ENCODE data around the gene SPINT2.
"Not testable (repeated sequence)": the region's sequence is repeated elsewhere in the genome, so short reads cannot be mapped to it uniquely, and the experiment has no call there.

SPINT2 gene

GRCh38 chr19:38243279-38243673 is 21.1 kb upstream of the SPINT2 start:
- DNase-seq (ENCODE audit: low read depth) = no peak

GRCh38 chr19:38245826-38246498 is 18.4 kb upstream of the SPINT2 start:
- no peak for DNase-seq (ENCODE audit: low read depth)

DNA sequence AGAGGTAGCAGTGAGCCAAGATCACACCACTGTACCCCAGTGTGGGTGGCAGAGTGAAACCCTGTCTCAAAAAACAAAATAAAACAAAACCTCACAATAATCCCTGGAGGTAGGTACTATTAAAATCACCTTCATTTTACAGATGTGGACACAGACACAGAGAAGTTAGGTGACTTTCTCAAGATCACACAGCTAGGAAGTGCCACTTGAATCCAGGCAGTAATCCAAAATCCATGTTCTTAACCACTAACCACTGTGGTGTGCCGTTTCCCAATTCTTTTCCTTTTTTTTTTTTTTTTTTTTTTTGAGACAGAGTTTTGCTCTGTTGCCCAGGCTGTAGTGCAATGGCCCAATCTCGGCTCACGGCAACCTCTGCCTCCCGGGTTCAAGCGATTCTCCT is 17.2 kb upstream of the SPINT2 start:
- DNase-seq (ENCODE audit: low read depth) = no peak

- no peak for DNase-seq (ENCODE audit: low read depth)
These were observed 16.6 kb upstream of the SPINT2 start for GRCh38 chr19:38247734-38248268.

- no peak for DNase-seq (ENCODE audit: low read depth)
These were observed 16.0 kb upstream of the SPINT2 start for GRCh38 chr19:38248421-38248820.

GRCh38 chr19:38250428-38250820 is 13.9 kb upstream of the SPINT2 start:
- no peak for DNase-seq (ENCODE audit: low read depth)

DNA sequence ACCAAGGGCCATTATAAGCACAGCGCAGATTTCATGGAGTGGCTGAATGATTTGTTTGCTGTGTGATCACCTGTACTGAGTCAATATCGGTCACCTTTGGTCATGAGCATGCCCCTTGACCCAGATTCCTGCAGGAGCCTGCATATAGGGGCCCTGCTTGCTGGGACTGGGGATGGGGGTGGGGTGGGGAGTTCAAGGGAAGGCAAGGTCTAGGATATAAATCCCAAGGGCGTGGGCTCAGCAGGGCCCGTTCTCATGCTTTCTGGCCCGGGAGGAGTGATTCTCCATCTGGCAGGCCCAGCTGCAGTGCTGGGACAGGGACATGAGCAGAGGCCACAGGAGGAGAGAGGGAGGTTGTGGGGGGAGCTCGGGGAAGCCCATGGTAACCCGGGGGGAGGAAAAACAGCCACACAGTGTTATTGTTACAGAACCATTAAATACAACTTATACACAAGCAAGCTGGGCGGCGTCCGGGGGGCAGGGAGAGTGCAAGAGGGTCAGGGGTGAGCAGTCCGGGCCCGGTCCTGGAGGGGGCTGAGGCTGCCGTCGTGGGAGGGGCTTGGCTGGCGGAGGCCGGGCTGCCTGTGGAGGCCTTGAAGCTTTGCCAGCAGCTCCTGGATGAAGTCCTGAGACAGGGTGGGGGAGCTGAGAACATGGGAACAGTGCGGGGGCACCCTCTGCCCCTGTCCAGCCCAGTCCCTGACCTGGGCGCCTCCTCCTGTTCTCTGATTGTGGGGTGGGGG is 13.4 kb upstream of the SPINT2 start:
- DNase-seq (ENCODE audit: low read depth) = no peak

- DNase-seq (ENCODE audit: low read depth) = no peak
These were observed 12.8 kb upstream of the SPINT2 start for GRCh38 chr19:38251564-38252051.

GRCh38 chr19:38252385-38252784 is 12.0 kb upstream of the SPINT2 start:
- no peak for DNase-seq (ENCODE audit: low read depth)

DNA sequence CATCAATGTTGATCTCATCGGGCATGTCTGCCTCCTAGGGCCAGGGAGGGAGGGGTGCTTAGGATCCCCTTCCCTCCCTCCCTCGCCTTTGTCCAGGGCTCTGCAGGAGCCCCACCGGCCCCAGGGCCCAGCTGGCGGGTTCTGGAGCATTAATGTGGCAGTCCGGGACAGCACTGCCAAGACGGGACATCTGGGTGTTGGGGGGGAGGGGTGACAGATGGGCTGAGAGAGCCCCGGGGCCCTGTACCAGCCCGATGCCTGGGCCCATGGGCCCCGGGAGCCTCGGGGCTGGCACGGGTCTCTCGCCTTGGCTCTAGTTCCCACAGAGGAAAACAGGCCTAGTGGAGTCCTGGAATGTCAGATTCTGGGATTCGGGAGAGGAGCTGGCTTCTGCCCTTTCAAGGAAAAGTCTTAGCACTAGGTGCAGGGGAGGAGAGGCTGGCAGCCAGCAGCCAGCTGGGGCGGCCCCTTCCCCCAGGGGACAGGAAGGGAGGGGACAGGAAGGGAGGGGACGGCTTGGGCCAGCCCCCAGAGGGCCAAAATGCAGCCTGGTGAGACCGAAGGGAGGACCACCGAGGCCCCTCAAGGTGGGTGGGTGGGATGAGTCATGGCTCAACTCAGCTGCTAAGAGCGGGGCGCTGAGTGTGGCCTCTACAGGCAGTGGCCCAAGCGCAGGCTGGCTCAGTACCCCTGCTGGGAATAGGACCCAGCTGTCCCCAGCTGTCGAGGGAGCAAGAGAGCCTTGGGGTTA is 11.3 kb upstream of the SPINT2 start:
- no peak for DNase-seq (ENCODE audit: low read depth)

GRCh38 chr19:38253788-38254187 is 10.6 kb upstream of the SPINT2 start:
- DNase-seq (ENCODE audit: low read depth) = no peak

DNA sequence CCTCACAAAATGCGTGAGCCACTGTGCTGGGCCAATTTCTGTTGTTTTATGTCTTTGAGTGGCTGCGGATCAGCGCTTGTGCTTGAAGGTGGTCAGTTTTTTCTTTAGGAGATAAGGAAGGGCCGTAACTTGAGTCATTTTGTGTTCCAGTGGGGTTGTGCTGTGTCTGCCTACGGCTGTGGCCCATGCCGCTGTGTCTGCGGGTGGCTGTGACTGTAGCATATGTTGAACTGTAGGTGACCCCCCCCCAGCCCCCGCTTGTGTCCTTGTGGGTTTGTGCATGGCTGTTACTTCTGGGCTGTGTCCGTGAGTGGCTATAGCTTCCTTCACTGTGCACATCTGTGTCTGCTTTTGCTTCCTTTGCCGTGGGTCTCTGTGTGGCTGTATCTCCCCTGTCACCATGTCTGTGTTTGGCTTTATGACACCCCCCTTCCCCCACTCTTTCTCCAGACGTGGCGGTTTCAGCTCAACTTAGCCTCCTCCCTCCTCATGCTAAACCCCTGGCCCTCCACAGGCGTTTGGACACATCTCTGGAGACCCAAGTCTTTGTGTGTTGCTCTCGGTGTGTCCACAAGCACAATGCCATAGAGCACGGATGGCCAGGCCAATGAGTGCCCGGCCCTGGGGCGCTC is 8.9 kb upstream of the SPINT2 start:
- DNase-seq (ENCODE audit: low read depth) = no peak

- not testable (repeated sequence) for DNase-seq (ENCODE audit: low read depth)
These were observed 2.4 kb upstream of the SPINT2 start for GRCh38 chr19:38261942-38262341.

DNA sequence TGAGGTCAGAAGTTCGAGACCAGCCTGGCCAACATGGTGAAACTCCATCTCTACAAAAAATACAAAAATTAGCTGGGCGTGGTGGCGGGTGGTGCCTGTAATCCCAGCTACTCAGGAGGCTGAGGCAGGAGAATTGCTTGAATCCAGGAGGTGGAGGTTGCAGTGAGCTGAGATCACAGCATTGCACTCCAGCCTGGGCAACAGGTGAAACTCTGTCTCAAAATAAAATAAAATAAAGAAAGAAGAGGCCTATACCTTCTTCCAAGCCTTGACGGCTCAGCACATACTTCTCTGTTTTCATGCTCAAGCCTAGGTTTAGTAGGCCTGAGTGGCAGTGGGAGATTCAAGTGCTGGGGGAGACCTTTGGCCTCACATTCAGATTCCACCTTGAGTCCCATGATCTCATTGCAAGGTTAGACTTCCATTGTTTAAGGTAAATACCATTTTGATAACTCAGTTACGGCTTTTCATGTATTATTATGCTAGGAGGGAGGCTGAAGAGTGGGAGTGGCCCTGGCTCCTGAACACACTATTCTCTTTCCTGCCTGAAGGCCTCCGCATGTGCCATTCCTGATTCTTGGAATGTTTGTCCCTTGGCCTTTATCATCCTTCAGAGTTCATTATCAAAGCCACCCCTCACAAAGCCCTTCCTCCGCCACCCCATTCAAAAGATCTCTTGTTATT is 1.6 kb upstream of the SPINT2 start:
- no peak for DNase-seq (ENCODE audit: low read depth)

- no peak for DNase-seq (ENCODE audit: low read depth)
These were observed 486 bp upstream of the SPINT2 start for GRCh38 chr19:38263689-38264485.

GRCh38 chr19:38265213-38265861 is 964 bp downstream of the SPINT2 start:
- DNase-seq (ENCODE audit: low read depth) = no peak

GRCh38 chr19:38265921-38266429 is 1.6 kb downstream of the SPINT2 start:
- no peak for DNase-seq (ENCODE audit: low read depth)

DNA sequence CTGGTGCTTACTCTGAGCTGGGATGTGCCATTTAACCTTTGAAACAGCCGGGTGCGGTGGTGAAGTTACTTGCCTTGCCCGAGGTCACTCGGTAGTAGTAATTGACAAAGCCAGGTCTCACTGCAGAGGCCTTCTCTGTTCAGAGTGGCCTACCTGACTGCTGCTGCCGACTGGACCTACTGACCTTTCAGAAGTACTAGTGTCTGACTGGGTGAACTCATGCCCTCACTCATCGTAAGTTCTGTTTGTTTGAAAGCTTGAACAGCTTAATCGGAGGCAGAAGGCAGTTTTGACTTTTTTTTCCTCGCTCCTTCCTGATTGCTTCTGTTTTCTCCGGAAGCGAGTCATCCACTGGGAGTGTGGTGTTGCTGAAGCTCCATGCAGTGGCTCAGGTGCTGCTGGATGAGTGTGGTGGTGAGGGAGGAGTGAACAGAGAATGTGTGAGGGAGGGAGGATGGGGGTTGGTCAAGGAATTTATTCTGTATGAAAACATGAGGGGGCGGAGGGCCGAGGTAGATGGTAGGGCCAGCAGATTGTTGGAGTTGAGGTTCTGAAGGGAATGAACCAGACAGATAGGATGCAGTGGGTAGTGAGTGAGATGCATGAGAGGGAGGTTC is 2.7 kb downstream of the SPINT2 start:
- no peak for DNase-seq (ENCODE audit: low read depth)

- no peak for DNase-seq (ENCODE audit: low read depth)
These were observed 3.5 kb downstream of the SPINT2 start for GRCh38 chr19:38267761-38268483.
